ENCODE data around the gene OPN3. TPM values are rescaled to one million over a fixed set of nuclear protein-coding genes. Genes with fewer than 3 reads are reported as not detected.

Gene OPN3
- total and polyA plus RNA-seq, 12 donors, result 4.1 to 42.9 (median 9.7) TPM

DNA sequence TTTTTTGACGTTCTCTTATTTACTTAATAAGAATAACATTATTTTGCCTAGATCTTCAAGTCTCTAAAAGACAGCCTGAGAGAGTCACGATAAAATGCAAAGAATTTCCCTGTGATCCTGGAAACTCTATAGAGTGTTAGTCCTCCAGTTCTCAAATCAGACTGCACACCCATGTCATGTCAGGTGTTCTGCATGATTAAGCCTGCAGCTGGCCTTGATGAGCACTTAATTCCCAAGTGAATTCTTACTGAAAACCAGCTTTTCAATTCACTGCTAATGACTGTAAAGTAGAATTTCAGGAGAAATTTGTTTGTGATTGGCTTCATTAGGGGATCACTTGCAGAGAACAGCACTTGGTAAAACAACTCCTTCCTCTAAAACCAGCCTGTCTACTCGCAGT lies 41.9 kb downstream of the OPN3 start:
- intact Hi-C loops (cut with DNase I), result no loop called here
- no peak for TF ChIP-seq POLR2A (IDR thresholded peaks at IDR 0.05)
- TF ChIP-seq, protein P1, sequence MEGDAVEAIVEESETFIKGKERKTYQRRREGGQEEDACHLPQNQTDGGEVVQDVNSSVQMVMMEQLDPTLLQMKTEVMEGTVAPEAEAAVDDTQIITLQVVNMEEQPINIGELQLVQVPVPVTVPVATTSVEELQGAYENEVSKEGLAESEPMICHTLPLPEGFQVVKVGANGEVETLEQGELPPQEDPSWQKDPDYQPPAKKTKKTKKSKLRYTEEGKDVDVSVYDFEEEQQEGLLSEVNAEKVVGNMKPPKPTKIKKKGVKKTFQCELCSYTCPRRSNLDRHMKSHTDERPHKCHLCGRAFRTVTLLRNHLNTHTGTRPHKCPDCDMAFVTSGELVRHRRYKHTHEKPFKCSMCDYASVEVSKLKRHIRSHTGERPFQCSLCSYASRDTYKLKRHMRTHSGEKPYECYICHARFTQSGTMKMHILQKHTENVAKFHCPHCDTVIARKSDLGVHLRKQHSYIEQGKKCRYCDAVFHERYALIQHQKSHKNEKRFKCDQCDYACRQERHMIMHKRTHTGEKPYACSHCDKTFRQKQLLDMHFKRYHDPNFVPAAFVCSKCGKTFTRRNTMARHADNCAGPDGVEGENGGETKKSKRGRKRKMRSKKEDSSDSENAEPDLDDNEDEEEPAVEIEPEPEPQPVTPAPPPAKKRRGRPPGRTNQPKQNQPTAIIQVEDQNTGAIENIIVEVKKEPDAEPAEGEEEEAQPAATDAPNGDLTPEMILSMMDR (IDR thresholded peaks at IDR 0.05), result no peak
- Histone ChIP-seq H3K9me3 (replicated peaks in 1 of 3) (no peaks in the 10 kb centered on the region), H3K4me1 (replicated peaks in 1 of 2) (no peaks in the 10 kb centered on the region), H3K27ac (no peak overlapping the region), H3K36me3 (replicated peaks in 1 of 2) (no peaks in the 10 kb centered on the region), H3K27me3 (no peaks in the 10 kb centered on the region), H3K4me3 (no peak overlapping the region)
- DNase-seq, result no peak
- 83 to 94% (median 93%) methylated on average over 3 of the region's 3 CpGs for WGBS, 4 donors

DNA sequence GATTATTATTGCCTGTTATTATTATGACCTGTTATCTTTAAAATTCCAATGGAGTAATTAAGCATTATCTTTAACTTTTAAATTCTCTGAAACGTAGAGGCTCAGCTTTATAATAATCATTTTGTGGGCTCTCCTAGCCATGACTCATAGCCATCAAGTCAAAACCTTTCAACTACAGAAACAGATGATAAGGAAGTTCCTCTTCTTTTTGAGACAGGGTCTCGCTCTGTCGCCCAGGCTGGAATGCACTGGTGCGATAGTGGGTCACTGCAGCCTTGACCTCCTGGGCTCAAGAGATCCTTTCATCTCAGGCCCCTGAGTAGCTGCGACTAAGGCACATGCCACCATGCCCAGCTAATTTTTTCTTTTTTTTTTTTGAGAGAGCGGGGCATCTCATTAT lies 43.5 kb downstream of the OPN3 start:
- H3K27ac ChIP-seq, result no peak overlapping the region
- peaks cover 0 to 11% of the 10 kb centered on the region in 2 donors for H3K4me1 ChIP-seq (replicated peaks in 1 of 2)
- no peaks in the 10 kb centered on the region for H3K9me3 ChIP-seq (replicated peaks in 1 of 3)
- intact Hi-C loops (cut with DNase I), result no loop called here
- H3K27me3 ChIP-seq, result no peaks in the 10 kb centered on the region
- no peaks in the 10 kb centered on the region for H3K36me3 ChIP-seq (replicated peaks in 1 of 2)
- TF ChIP-seq POLR2A (IDR thresholded peaks at IDR 0.05), result no peak
- TF ChIP-seq, protein P1 (IDR thresholded peaks at IDR 0.05), result no peak
- 57 to 64% (median 59%) methylated on average over 5 to 6 of the region's 6 CpGs for WGBS, 4 donors
- no peak for DNase-seq
- H3K4me3 ChIP-seq, result no peak overlapping the region

DNA sequence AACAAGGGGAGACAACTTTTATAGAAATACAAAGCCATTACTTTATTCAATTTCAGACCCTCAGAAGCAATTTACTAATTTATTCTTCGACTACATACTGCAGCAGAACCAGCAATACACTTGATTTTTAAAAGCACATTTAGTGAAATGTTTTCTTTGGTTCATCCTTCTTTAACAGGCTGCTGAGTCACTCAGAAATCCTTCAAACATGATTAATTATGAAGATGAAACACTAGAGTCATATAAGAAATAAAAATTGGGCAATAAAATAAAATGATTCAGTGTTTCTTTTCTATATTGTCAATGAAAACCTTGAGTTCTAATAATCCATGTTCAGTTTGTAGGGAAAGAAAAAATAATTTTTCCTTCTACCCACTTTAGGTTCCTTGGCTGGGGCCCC lies 47.0 kb downstream of the OPN3 start:
- DNase-seq, result no peak
- WGBS, 4 donors, result 46 to 51% (median 48%) methylated on average over 1 of the region's 1 CpG
- TF ChIP-seq, protein P1 (IDR thresholded peaks at IDR 0.05), result no peak
- TF ChIP-seq POLR2A (IDR thresholded peaks at IDR 0.05), result no peak

DNA sequence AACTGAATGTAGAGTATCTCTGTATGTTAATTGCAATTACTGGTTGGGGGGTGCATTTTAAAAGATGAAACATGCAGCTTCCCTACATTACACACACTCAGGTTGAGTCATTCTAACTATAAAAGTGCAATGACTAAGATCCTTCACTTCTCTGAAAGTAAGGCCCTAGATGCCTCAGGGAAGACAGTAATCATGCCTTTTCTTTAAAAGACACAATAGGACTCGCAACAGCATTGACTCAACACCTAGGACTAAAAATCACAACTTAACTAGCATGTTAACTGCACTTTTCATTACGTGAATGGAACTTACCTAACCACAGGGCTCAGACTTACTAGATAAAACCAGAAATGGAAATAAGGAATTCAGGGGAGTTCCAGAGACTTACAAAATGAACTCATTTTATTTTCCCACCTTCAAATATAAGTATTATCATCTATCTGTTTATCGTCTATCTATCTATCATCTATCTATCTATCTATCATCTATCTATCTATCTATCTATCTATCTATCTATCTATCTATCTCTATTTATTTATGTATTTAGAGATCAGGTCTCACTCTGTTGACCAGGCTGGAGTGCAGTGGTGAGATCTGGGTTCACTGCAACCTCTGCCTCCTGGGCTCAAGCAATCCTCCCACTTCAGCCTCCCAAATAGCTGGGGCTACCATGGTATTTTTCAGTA lies 47.8 kb downstream of the OPN3 start:
- Histone ChIP-seq H3K27ac (peak overlapping the region in 4 of 5 donors; percentile 26 to 64 (median 38)), H3K27me3 (no peaks in the 10 kb centered on the region), H3K4me1 (replicated peaks in 1 of 2) (peaks cover 0 to 11% of the 10 kb centered on the region in 2 donors), H3K9me3 (replicated peaks in 1 of 3) (no peaks in the 10 kb centered on the region), H3K4me3 (no peak overlapping the region), H3K36me3 (replicated peaks in 1 of 2) (no peaks in the 10 kb centered on the region)
- 73 to 83% (median 79%) methylated on average over 3 of the region's 3 CpGs for WGBS, 4 donors
- intact Hi-C loops (cut with DNase I), result no loop called here
- TF ChIP-seq, protein P1 (IDR thresholded peaks at IDR 0.05), result no peak
- TF ChIP-seq POLR2A (IDR thresholded peaks at IDR 0.05), result no peak
- no peak for DNase-seq

More for the DNA sequence above, 47.0 kb downstream of the OPN3 start:
- H3K36me3 ChIP-seq (replicated peaks in 1 of 2), result no peaks in the 10 kb centered on the region
- intact Hi-C loops (cut with DNase I), result no loop called here
- peak overlapping the region in 4 of 5 donors; percentile 26 to 64 (median 38) for H3K27ac ChIP-seq
- H3K4me3 ChIP-seq, result no peak overlapping the region
- H3K9me3 ChIP-seq (replicated peaks in 1 of 3), result no peaks in the 10 kb centered on the region
- H3K4me1 ChIP-seq (replicated peaks in 1 of 2), result peaks cover 0 to 11% of the 10 kb centered on the region in 2 donors
- no peaks in the 10 kb centered on the region for H3K27me3 ChIP-seq
